HG03439 (cell line): ENCODE results near the gene MRGPRE.

Experiments used
- ATAC-seq: cut with Tn5 transposase; IDR thresholded peaks from one replicate; pipeline ENCODE4 v1.9.1; 2021; ENCODE audit warnings: mild to moderate bottlenecking, moderate library complexity; ENCODE audit not compliant: unreplicated experiment

MRGPRE gene

GRCh38 chr11:3197044-3197695 lies 35.0 kb downstream of the MRGPRE start:
- no peak for ATAC-seq

DNA sequence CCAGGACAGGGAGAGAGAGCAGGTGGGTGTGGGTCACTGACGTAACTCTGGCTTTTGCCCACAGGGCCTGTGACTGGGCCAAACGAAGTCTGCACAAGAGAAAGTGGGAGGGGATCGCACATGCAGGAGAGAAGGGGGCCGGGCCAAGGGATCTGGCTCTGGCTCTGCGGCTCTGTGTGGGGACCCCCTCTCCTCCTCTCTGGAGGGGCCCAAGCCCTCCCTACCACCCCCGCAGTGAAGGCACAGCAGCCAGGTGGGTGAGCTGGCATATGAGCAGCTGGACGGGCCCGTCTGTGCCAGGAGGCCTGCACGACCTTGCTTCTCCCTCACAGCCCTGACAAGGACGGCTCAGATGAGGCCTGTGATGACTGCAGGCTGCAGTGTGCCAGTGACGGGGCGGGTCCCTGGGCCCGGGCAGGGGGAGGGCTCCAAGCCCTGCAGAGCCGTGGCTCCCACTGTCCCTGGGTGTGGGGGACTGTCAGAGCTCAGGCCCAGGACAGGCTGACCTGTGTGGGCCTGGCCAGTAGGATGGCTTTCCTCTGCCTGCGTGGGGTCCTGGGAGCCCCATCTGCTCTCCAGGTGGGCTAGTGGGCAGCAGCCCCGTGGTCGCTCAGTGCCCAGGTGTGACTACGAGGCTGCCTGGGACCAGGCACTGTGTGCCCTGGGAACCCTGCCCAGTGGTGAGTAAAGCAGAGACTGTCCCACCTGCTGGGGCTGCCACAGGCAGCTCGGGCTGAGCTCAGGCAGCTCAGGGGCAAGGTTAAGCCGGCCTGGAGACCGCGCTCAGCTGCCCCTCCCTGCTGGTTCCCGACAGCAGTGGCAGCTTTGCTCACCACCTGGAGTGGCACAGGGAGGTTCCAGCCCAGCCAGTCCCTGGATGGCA lies 35.8 kb downstream of the MRGPRE start:
- no peak for ATAC-seq

GRCh38 chr11:3195251-3196160 lies 36.7 kb downstream of the MRGPRE start:
- ATAC-seq = no peak

DNA sequence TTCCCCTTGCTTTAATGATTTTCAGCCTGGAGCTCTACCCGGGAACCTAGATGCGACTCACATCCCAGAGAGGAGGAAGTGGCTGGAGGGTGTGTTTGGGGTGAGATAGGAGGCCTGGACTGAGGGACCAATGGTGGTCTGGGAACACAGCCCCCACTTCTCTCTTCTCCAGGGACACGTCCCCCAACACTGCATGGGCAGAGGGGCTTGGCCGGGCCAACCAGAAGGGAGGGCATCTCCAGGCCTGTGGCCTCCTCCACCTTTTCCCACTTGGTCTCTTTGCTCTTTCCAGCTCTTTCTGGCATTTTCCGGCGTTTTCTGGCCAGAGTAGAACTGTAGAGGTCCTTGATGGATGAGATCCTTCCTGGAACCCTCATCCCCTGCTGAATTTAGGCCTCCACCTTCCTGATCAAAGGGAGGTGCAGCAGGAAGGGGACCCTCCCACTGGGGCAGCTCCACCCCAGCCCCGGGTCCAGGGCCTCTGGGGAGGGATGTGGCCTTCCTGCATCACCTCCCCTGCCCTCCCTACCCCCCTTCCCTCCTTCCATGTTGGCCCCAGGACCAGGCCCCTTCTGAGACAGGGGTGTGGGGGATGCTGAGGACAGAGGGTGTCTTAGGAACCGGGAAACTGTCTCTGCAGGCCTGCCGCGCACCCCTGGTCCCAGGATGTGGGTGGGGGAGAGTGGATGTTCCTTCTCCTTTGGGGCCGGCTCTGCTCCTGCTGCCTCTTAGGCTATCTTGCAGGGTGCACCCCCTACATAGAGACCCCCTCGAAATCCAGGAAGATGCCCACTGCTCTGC lies 38.0 kb downstream of the MRGPRE start:
- ATAC-seq = no peak

DNA sequence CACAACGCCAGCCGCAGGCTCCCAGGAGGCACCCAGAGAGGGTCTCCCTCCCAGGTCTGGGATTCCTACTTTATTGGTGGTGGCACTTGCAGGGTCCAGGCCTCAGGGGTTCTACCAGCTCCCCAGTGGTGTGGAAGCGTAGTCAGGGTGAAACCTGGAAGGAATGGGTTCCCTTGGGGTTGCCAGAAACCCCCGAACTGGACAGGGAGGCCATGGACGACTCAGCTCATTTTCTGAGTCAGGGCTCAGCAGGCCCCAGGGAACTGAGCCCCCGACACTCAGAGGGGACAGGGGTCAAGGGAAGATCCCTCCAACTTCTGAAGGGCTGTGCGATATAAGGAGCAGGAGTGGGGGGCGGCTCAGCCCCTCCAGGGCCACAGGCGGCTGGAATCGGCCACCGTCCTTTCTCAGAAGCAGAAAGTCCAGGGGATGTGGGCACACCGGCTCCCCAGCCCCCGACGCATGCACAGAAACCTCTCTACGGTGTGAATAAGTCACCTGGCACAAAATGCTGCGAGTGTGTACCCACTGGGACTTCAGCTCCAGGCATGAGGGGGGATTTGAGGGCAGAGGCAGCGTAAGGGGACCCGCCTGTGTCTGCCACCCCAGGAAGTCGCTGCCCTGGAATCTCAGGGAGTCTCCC lies 38.7 kb downstream of the MRGPRE start:
- no peak for ATAC-seq

- no peak for ATAC-seq
These were observed 39.5 kb downstream of the MRGPRE start for GRCh38 chr11:3192511-3193372.

- no peak for ATAC-seq
These were observed 40.5 kb downstream of the MRGPRE start for GRCh38 chr11:3191586-3192324.

- ATAC-seq = no peak
These were observed 41.6 kb downstream of the MRGPRE start for GRCh38 chr11:3190600-3190999.

- ATAC-seq = no peak
These were observed 42.2 kb downstream of the MRGPRE start for GRCh38 chr11:3189886-3190583.

DNA sequence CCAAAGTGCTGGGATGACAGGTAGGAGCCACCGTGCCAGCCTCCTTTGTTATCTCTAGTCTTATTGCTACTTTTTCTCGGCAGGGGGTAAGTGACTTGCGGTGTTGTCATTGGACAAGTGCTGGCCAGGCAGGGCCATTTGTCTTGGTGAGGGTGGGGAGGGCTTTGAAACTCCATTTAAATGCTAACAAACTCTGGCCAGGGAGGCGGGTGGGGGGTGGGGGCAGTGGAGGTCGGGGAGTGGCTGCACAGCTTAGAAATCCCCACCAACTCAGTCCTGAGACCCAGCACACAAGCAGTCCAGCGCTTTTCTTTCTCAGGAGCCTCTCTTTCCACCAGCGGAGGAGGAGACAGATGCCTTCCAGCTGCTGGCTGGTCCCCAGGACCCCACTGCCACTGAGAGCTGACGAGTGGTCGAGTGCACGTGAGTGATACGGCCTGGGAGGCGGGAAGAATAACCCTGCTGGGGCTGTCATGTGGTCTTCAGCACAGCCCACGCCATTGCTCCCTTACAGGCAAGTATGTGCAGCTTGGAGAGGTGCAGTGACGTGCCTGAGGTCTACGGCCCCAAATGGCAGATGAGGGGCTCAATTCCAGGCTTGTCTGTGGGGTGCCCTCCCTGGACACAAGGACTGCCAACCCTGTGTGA lies 42.9 kb downstream of the MRGPRE start:
- no peak for ATAC-seq

GRCh38 chr11:3188496-3189195 lies 43.6 kb downstream of the MRGPRE start:
- ATAC-seq = no peak

GRCh38 chr11:3186166-3186953 lies 45.9 kb downstream of the MRGPRE start:
- no peak for ATAC-seq

DNA sequence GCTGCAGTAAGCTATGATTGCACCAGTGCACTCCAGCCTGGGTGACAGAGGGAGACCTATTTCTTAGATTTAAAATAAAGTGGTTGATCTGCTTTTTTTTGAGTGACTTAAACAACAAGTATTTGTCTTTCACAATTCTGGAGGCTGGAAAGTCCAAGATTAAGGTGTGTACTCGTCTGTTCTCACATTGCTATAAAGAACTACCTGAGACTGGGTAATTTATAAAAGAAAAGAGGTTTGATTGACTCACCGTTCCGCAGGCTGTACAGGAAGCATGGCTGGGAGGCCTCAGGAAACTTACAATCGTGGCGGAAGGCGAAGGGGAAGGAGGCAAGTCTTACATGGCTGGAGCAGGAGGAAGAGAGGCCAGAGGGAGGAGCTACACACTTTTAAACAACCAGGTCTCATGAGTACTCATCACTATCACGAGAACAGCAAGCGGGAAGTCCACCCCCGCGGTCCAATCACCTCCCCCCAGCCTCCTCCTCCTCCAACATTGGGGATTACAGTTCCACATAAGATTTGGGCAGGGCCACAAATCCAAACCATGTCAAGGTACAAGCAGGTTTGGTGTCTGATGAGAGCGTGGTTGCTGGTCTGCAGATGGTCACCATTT lies 47.4 kb downstream of the MRGPRE start:
- no peak for ATAC-seq

DNA sequence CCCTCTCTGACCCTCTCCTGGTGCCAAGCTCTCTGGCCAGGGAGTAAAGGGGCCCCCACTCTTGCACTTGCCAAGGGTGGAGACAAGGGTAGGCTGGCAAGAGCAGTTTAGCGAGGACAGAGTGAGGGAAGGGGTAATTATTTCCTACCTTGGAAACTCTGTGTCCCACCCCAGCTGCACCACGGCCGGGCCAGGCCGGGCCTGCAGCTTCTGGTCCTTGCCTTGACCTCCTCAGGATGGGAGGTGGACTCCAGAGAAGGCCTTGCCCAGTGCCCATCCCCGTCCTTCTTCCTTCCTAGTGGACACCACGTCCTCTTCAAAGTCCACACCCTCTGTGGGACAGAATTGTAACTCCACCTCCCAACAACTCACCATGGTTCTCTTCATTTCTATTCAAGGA lies 48.7 kb downstream of the MRGPRE start:
- no peak for ATAC-seq

DNA sequence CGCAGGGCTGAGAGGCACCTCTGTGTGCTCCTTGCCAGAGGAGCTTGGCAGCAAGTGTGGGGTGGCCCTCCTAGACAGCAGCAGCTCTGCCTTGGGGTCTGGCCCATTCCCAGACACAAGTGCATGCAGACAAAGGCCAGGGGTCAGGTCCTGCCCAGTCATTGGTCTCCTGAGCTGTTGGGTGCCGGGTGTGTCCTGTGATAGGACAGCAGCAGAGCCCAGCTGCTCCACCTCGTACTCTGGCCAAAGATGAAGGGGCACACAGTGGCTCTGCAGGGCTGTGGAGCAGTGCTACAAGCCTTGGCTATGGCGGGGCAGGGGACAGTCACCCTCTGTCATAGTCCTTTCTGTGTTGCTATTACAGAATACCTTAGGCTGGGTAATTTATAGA lies 49.8 kb downstream of the MRGPRE start:
- ATAC-seq = no peak
